ENCODE data around the gene SPTBN2.

SPTBN2 gene

GRCh38 chr11:66698491-66698890 is 30.5 kb downstream of the SPTBN2 start:
- TF ChIP-seq FOXP2 (optimal IDR thresholded peaks at IDR 0.05; ENCODE audit: borderline replicate concordance, extremely low read depth, extremely low read length, insufficient read depth) (no peak), TAF1 (IDR thresholded peaks at IDR 0.05; ENCODE audit: borderline replicate concordance, insufficient read depth, low read length) (no peak), POLR2AphosphoS5 (IDR thresholded peaks at IDR 0.05; ENCODE audit: low read depth, low read length) (no peak), SIN3A (IDR thresholded peaks at IDR 0.05; ENCODE audit: borderline replicate concordance, insufficient read depth, low read length) (no peak), REST (IDR thresholded peaks at IDR 0.05; ENCODE audit: insufficient read depth in 1 of 2, low read depth in 2 of 2, low read length in 2 of 2) (no peak)

- no peak for TF ChIP-seq SIN3A (IDR thresholded peaks at IDR 0.05; ENCODE audit: borderline replicate concordance, insufficient read depth, low read length)
- no peak for TF ChIP-seq TAF1 (IDR thresholded peaks at IDR 0.05; ENCODE audit: borderline replicate concordance, insufficient read depth, low read length)
- no peak for TF ChIP-seq FOXP2 (optimal IDR thresholded peaks at IDR 0.05; ENCODE audit: borderline replicate concordance, extremely low read depth, extremely low read length, insufficient read depth)
- no peak for TF ChIP-seq REST (IDR thresholded peaks at IDR 0.05; ENCODE audit: insufficient read depth in 1 of 2, low read depth in 2 of 2, low read length in 2 of 2)
Observed at GRCh38 chr11:66697988-66698387, 31.0 kb downstream of the SPTBN2 start.

GRCh38 chr11:66696146-66696545 is 32.9 kb downstream of the SPTBN2 start:
- TF ChIP-seq POLR2AphosphoS5 (IDR thresholded peaks at IDR 0.05; ENCODE audit: low read depth, low read length): no peak
- no peak for TF ChIP-seq TAF1 (IDR thresholded peaks at IDR 0.05; ENCODE audit: borderline replicate concordance, insufficient read depth, low read length)
- no peak for TF ChIP-seq SIN3A (IDR thresholded peaks at IDR 0.05; ENCODE audit: borderline replicate concordance, insufficient read depth, low read length)

- TF ChIP-seq REST (IDR thresholded peaks at IDR 0.05; ENCODE audit: insufficient read depth in 1 of 2, low read depth in 2 of 2, low read length in 2 of 2) (0 out of 4 replicates have a peak, but pooled peaks of 1 of the 2 experiments have one; percentile 38), SIN3A (IDR thresholded peaks at IDR 0.05; ENCODE audit: borderline replicate concordance, insufficient read depth, low read length) (0 out of 2 replicates have a peak, but pooled peaks have one; percentile 3), TAF1 (IDR thresholded peaks at IDR 0.05; ENCODE audit: borderline replicate concordance, insufficient read depth, low read length) (no peak), FOXP2 (optimal IDR thresholded peaks at IDR 0.05; ENCODE audit: borderline replicate concordance, extremely low read depth, extremely low read length, insufficient read depth) (peak; percentile 64), POLR2AphosphoS5 (IDR thresholded peaks at IDR 0.05; ENCODE audit: low read depth, low read length) (no peak)
Observed at GRCh38 chr11:66694732-66695207, 34.2 kb downstream of the SPTBN2 start.

GRCh38 chr11:66694056-66694410 is 35.0 kb downstream of the SPTBN2 start:
- TF ChIP-seq FOXP2 (optimal IDR thresholded peaks at IDR 0.05; ENCODE audit: borderline replicate concordance, extremely low read depth, extremely low read length, insufficient read depth) (no peak), SIN3A (IDR thresholded peaks at IDR 0.05; ENCODE audit: borderline replicate concordance, insufficient read depth, low read length) (no peak), REST (IDR thresholded peaks at IDR 0.05; ENCODE audit: insufficient read depth in 1 of 2, low read depth in 2 of 2, low read length in 2 of 2) (no peak)
